HG03108 (cell line): Measurements from ENCODE around the gene LAMB3.
"Not testable (repeated sequence)": the region's sequence is repeated elsewhere in the genome, so short reads cannot be mapped to it uniquely, and the experiment has no call there.

ENCODE experiments used
- ATAC-seq: cut with Tn5 transposase; IDR thresholded peaks from one replicate; pipeline ENCODE4 v1.9.1; 2021; ENCODE audit warnings: moderate library complexity; ENCODE audit not compliant: unreplicated experiment

The LAMB3 gene

DNA sequence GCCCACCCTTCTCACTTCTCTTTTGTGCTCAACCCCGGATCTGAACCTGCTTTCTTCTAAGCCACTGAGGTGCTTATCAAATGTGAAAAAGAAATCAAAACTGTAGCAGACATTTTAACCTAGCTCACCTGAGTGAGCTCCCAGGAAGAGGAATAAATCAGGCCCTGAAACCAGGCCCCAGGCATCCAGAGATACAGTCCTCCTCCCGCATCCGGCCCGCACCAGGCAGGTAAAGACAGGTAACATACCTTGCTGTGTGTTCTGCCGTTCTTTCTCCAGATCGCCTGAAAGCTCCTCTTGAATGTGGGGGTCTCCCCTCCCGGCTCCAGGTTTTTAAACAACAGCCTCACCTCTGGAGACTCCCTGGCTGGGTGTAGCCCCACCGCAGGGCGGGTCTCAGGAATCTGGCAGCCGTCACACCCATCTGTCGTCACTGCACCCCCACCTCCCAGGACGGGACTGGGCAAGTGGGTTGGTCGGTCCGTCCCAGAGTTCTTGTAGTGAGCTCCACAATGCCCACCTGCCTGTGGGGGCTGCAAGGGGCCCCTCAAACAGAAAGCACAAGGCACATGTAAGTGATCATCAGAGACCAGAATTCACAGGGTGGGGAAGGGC lies at the start of gene LAMB3:
Gene LAMB3, minus strand, starts transcription at position 305 of the 615 bp plus-strand sequence. CDS start 1,481 bp downstream, outside the sequence.
- ATAC-seq: no peak

- ATAC-seq: not testable (repeated sequence)
Observed at GRCh38 chr1:209700686-209701085, 48.5 kb upstream of the LAMB3 start.

- ATAC-seq: no peak
Observed at GRCh38 chr1:209697126-209697525, 44.9 kb upstream of the LAMB3 start.

DNA sequence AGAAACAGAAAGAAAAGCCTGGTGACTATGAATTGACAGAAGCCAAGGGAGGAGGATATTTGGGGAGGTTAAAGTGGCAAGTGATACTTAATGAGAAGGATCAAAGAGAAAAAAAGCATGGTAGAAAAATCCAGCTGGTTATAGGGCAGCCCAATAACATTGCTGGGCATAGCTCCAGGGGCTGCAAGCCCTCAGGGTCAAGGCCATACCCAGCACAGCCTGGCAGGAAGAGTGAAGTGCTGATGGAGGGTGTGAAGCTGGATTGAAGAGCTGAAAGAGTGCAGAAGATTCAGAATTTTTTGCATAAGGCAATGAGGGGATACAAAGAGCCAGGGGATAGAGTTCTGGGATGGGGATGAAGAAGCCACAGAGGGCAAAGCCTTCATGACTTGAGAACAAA lies 44.4 kb upstream of the LAMB3 start:
- ATAC-seq: no peak

DNA sequence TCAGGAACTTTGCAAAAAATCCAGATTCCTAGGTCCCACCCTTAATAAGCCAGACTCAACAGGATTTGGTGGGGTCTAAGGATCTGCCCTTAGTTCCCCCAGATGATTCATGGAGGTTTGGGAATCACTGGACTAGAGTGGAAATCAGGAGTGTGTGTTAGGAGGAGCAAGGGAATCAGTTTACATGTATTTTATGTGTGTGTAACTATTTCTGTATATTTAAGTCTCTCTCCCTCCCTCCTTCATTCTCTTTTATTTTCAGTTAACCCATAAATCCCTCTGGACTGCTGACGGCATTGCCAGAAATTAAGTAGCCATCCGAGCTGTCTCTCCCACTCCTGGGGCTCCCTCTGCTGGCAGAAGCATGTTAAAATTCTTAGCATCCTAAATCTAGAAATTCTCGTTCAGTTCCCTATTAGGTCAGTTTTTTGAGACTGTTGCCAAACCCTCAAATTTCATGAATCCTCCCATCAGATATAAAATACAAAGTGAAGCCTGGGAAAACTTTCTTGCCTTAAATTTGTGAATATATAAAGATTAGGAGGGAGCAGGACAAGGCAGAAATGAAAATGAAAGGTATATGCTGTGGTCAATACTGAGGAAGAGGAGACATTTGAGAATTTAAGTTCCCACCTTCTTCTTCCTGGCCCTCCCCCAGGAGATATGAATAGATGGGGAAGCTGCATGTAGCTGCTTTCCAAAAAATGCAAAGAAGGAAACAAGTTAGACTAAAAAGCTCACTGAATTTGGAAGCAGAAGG lies 40.7 kb upstream of the LAMB3 start:
- peak; percentile 77 for ATAC-seq

- no peak for ATAC-seq
Observed at GRCh38 chr1:209692296-209692695, 40.1 kb upstream of the LAMB3 start.

DNA sequence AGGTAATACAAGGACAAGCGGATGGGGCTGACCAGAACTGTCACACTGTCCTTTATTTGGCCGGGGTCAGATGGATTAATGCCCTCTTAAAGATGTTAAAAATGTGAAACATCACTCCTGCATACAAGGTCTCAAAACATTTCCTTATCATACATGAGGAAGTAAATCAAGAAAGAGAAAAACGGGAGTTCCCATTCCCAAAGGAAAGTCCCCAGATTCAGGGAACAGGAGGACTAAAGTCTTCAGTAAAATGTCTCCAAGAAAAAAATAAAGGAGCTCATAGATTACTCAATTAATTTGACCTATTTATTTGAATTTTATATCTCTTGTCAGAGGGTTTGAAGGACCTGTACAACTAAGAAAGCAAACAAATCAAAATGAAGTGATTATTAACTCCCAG lies 39.0 kb upstream of the LAMB3 start:
- no peak for ATAC-seq

- ATAC-seq: no peak
Observed at GRCh38 chr1:209689477-209689876, 37.3 kb upstream of the LAMB3 start.

GRCh38 chr1:209688746-209689234 lies 36.6 kb upstream of the LAMB3 start:
- no peak for ATAC-seq

- ATAC-seq: no peak
Observed at GRCh38 chr1:209686322-209686721, 34.1 kb upstream of the LAMB3 start.

- ATAC-seq: peak; percentile 83
Observed at GRCh38 chr1:209685821-209686220, 33.6 kb upstream of the LAMB3 start.

GRCh38 chr1:209678981-209679539 lies 26.8 kb upstream of the LAMB3 start:
- no peak for ATAC-seq

DNA sequence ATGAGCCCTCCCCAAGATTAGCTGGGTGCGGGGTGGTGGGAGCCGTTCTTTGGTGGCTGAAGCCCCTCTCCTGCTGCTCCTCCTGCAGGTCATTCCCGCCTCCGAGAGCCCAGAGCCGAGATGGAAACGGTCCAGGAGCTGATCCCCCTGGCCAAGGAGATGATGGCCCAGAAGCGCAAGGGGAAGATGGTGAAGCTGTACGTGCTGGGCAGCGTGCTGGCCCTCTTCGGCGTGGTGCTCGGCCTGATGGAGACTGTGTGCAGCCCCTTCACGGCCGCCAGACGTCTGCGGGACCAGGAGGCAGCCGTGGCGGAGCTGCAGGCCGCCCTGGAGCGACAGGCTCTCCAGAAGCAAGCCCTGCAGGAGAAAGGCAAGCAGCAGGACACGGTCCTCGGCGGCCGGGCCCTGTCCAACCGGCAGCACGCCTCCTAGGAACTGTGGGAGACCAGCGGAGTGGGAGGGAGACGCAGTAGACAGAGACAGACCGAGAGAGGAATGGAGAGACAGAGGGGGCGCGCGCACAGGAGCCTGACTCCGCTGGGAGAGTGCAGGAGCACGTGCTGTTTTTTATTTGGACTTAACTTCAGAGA lies 23.4 kb upstream of the LAMB3 start:
- no peak for ATAC-seq

- no peak for ATAC-seq
Observed at GRCh38 chr1:209674957-209675564, 22.8 kb upstream of the LAMB3 start, which contains the start of gene G0S2. Gene G0S2, plus strand, starts transcription at chr1:209675412. Its CDS starts 273 bp downstream, at chr1:209675685.

GRCh38 chr1:209673631-209674417 lies 21.6 kb upstream of the LAMB3 start:
- ATAC-seq: no peak

- peak; percentile 95 for ATAC-seq
Observed at GRCh38 chr1:209672705-209673630, 20.7 kb upstream of the LAMB3 start.

DNA sequence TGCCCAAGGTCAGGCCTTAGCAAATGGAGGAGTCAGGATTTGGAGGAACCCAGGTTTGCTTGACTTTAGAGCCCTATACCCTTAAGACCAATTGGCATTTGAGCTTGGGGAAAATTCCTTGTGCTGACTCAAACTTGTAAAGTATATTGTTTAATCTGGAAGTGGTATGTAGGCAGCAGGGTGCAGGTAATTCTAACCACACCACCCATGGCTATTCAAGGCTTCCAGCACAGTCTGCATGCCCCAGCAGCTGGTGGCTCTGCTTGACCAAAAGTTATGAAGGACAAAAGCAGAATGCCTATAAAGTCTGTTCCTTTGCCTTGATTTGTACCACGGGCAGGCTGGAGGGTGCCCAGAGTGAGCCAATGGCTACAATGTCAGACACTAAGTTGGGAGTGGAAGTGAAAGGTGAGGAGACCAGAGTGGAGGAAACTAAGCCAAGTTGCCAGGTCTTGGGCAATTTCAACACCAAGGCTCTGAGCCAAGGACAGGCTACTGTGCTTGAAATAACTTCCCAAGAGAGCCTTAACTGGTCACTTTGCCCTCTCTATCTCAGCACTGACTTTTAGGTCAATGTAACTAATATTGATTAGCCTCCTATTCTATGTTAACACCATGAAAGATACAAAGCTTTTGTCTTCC lies 18.3 kb upstream of the LAMB3 start:
- ATAC-seq: no peak

DNA sequence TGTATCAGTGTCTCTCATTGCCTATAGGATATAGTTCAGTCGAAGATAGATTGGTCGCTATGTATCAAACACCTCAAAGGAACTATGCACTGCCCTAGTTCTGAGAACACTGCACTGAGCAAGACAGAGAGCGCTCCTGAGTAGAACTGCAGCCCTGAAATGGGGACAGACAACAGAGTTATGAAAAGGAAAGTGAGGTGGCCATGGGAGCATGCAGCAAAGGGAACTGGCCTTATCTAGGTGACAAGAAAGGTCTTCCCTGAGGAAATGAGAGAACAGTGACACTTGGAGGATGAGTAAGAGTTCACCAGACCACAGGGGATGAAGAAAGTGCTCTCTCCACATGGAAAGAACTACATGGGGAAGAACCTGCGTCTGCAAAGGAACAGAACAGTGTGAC lies 15.5 kb upstream of the LAMB3 start:
- no peak for ATAC-seq

GRCh38 chr1:209667103-209667502 lies 14.9 kb upstream of the LAMB3 start:
- ATAC-seq: no peak
